Head of caudate nucleus (tissue), 42 donors: ENCODE results near the gene PPIL1.

Experiments
- DNase-seq, 42 donors: peaks; one replicate each; pipeline versions ENCODE4 v3.0.0 to v3.0.0-alpha.2; 2020 to 2021; ENCODE audit warnings: mixed read lengths in 7 of 42
- intact Hi-C: fragments of 100-400 bp; cut with DNase I; formaldehyde crosslinking; loops from one replicate; pipeline ENCODE4 v1.15.0; 2022

The PPIL1 gene

DNA sequence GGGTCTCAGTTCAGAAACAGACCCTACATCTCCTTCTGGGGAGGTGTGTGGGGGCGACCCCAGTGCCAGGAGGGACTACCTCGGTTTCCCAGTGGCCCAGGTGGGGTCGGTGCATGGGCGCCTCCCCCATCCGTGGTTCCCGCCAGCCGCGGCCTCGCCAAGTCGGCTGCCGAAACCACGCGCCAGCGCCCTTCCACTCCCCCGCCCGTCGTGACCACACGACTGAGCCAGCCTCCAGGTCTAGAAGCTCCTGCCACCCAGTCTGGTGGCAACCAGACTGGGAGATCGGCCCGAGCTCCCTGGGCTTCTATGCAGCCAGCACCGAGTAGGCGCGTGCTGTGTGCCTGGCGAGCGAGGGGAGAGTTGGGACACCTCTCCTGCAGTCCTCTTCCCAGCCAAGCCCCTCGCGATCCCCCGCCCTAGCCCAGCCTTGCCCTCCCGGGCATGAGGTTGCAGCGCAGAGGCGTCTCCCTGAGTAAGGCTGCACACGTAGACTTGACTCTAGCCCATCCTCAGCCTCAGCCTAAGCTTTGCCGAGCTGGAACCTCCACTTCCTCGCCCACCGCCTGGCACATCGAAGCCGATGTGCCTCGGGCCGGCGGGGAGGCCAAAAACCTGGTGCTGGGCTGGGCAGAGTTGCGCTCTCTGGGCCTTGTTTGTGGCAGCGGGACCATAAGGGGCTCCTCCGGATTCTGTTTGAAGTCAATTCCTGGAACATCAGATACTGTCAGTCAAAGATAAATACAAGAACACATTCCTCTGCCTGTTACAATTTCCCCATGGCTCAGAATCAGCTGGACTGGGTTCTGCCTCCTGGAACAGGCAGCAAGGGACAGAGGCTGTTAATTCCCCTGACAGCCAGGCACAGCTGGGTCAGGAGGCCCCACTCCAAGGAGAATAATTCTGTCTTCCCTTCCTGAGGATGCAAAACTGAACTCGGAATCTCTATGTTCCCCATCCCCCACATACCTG is 33.9 kb downstream of the PPIL1 start:
- intact Hi-C loops, result no loop called here
- peak in 6 of 42 donors; percentile 24 to 47 (median 28) for DNase-seq

DNA sequence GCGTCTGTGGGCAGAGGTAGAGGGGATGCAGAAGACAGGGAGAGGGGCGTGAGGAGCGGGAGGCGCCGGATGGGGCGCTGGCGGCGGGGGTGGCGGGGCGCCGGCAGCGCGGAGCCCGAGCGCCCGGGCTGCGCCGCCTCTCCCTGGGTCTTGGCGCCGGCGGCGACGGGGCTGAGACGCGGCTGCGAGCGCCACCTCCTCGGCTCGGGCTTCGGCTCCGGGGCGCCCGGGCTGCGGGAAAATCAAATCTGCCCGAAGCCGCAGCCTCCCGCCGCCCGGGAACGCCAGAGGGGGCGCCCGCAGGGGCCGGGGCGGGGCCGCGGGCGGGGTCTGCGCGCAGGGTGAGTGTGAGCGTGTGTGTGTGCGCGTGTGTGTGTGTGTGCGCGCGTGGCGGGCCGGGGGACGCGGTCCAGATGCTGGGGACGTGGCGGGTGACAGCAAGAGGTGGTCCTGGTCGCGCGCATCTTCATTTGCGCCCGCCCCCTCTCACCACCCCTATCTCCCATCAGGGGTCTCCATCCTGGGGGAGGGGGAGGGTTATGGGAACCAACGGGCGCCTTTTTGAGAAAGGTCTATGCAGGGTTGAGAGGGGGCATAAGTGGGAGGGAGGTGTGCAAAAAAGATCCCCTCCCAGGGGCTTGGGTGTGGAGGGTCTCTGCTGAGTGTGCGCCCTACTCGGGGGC is 34.7 kb downstream of the PPIL1 start:
- peak in 39 of 42 donors; percentile 48 to 85 (median 70) for DNase-seq
- intact Hi-C loops, result no loop called here

DNA sequence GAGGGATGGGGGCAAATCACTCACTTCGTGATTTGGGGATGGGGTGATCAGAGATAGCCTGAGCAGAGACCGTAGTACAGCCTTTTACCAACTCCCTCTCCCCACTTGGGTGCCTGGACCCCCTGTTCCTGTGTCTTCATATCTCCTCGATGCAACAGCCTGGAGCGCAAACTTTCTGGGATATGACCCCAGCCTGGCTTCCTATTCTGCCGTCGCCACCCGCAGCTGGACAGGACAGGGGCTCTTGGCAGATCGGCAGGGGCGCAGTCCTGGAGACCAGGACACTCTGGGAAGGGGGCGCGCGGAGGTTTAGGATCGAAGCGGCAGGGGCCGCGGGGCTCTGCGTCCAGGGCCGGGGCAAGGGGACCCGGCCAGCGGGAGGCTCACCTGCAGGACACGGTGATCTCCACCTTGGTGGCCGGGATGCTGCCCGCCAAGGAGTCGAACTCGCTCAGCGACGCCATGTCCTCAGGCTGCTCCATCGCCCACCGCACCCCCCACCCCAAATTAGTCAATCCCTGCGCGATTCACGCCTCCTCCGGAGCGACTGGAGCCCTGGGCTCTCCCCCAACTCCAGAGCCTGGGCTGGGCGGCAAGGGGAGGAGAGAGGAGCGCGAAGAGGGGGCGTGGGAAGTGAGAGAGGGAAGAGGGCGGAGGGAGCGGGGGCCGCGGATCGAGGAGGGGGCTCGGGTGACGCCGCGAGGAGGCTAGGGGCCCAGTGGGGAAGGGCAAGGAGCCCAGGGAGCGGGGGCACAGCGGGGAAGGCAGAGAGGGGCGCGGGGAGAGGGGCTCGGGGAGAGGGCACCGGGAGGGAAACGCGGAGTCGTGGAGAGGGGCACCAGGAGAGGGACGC is 35.5 kb downstream of the PPIL1 start, which contains the start of gene CPNE5:
Gene CPNE5, minus strand, starts transcription at position 549 of the 853 bp plus-strand sequence. Its CDS starts 67 bp downstream, at position 482.
- peak in 36 of 42 donors; percentile 39 to 83 (median 64) for DNase-seq
- intact Hi-C loops, result no loop called here

DNA sequence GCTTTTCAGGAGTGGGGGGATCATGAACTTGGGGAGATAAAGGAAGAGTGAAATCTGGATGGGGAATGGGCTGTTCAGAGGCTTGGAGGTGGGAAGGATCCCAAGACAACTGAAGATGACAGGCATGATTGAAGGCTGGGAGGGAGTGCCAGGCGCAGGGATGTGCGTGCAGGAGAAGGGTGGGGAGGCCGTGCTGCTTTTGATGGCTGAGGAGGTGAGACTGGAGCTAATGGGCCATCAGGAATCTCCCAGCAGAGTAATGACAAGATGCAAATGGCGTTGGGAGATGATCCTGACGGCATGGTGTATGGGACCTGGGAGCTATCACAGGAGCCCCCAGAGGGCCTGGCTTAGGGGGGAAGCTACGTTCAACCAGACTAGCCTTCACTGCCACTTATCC is 36.9 kb downstream of the PPIL1 start:
- peak in 19 of 42 donors; percentile 20 to 82 (median 47) for DNase-seq
- intact Hi-C loops, result no loop called here

DNA sequence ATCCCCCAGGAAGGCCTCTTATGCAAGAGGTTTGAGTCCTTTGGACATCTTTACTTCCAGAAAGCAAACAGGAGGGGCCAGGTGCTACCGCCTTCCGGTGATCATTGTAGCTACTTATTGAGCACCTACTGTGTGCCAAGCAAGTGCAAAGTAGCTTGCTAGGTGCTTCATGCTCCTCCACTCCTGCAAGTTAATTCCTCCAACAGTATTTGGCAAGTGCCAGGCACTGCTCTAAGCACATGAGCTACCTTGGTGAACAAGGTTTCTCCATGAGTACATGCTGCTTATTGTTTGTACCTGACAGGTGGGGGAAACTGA is 37.6 kb downstream of the PPIL1 start:
- no peak for DNase-seq
- intact Hi-C loops, result no loop called here

DNA sequence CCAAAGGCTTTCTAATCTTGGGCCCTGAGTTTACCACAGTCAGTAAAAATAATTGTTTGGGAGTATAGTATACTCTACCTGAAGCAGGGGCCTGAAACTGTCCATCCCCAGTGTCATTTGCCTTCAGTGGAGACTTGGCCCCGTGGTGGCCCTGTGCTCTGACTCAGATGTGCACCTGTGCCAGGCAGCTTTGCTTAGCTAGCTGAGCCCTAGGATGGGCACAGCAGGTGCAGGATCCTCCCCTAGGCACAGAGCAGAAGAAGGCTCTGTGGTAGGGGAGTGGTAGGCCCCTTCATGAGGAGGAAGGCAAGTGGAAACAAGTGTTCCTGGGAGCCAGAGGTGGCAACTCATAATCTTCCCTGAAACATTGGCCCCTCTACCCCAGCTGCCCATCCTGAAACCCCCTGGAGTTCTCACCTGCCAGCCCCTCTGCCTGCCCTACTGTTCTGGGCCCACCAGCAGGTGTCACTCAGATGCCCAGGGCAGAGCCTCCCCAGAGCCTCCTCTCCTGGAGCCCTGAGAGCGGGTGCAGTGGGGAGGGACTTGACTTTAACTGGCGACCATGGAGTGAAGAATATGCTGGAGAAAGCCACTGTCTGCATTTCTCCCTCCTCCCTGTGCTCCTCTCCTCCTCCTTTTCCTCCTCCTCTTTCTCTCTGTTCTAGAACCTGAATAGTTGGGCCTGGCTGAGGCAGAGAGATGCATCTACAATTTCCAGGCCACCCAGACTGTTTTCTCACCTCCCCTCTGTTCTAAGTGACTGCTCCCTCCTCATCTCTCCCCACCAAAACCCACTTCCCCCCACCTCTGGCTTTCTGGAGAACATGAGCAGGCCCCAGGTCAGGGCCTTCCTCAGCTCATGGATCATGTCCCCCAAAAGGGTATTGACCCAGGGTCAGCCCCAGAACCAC is 38.2 kb downstream of the PPIL1 start:
- peak in 6 of 42 donors; percentile 29 to 66 (median 48) for DNase-seq
- intact Hi-C loops, result no loop called here

DNA sequence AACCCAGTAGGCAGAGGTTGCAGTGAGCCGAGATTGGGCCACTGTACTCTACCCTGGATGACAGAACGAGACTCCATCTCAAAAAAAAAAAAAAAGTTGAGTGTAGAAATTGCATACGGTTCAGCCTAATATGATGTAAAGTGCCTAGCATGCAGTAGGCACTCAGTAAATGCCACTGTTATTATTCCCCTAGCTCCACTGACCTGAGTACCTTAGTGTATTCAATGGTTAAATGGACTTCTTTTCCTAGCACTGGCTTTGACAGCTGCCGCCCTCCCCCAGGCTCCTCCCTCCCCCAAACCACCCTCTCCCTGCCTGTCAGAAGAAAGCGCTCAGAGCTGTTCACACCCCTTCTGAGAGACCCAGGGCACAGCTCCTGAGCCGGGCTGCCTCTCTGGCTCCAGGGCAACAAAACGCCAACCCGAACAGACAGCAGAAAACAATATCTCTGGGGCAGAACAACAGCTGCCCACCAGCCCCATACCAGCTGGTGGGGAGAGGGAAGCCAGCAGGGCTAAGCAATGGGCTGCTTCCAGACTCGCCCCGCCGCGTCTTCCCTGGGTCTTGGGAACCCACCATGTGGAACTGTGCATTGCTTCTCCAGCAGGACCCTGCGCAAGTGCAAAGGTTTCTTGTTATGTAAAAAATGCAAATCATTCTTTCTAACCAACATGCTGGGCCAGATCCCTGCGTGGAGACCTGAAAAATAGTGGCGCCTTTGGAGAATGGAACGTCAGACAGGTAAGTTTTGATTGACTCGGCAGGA is 39.8 kb downstream of the PPIL1 start:
- intact Hi-C loops, result no loop called here
- peak in 34 of 42 donors; percentile 29 to 88 (median 60) for DNase-seq

DNA sequence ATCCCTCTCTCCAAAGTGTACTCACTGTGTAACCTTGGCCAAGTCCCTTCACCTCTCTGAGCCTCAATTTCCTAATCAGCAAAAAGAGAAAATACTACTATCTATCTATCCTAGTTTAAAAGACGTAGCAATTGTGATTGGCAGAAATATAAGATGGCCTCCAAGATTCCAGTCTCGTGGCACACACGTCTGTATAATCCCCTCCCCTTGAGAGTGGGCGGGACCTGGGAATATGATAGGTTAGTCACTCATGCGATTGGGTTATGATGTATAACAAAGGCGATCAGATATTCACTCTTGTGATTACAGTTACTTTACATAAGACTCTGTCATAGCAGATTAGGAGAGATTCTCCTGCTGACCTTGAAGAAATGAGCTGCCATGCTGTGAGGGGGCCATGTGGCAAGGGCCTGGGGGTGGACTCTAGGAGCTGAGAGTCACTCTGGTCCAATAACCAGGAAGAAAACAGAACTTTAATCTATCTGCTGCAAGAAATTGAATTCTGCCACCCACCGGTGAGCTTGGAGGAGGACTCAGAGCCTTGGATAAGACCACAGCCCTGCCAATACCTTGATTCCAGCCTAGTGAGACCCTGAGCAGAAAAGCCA is 41.3 kb downstream of the PPIL1 start:
- peak in 6 of 42 donors; percentile 35 to 71 (median 50) for DNase-seq
- intact Hi-C loops, result no loop called here

DNA sequence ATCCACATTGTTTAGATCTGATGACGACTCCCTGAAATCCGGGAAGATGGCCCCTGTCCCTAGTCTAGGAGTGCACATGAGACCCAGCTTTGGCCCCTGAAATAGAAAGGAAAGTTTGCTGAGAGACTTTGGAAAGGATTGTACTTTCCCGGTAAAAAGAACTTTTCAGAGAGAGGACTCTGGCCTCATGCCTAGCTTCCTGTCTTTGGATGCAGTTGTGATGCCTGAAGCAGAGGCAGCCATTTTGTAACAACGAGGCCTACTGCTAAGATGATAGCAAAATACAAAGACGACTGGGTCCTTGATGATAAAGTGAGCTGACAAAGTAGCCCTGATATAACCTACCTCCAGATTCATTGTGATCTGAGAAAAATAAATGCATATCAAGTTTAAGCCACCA is 42.3 kb downstream of the PPIL1 start:
- intact Hi-C loops, result no loop called here
- DNase-seq, result no peak

DNA sequence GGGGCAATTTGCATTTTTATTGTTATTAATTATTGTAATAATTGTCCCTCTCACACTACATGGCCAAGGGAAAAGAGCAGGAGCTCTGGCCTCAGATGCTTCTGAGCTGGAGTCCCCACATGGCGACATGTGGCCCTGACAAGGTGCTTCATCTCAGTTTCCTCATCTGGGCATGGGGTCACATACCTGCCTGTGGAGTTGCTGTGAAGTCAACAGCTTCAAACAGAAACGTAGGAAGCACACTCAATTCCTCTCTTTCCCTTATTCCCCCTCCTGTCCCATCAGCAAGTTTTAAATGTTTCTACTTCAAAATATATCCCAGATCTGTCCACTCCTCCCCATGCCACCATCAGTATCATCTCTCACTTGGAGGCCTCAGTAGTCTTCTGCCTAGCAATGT is 44.0 kb downstream of the PPIL1 start:
- intact Hi-C loops, result no loop called here
- no peak for DNase-seq

DNA sequence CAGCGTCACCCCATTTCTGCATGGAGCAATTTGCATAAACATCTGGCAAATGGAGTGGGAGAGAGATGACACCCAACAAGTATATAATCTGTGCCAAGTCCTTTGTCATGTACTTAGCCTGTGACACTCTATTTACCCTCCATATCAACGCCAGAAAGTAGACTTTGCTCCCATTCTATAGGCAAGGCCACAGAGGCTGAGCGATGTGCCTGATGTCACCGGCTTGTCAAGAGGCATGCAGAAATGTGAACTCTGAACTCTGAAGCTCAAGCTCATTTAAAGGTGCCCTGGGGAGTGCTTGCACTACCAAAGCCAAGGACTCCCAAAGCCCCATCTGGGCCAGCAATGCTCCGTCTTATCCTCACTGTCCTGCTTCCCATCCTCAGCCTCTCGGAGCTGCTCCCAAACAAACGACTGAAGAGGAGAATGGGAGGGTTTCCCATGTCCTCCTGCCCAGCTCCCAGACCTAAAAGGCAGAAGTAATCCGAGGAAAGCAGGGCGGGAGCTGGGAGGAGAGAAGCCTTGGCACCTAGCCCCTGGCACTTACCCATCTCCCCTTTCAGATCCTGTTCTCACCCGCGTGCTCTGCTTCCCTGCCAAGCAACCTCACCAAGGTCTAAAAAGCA is 44.6 kb downstream of the PPIL1 start:
- peak in 25 of 42 donors; percentile 26 to 76 (median 57) for DNase-seq
- intact Hi-C loops, result no loop called here

DNA sequence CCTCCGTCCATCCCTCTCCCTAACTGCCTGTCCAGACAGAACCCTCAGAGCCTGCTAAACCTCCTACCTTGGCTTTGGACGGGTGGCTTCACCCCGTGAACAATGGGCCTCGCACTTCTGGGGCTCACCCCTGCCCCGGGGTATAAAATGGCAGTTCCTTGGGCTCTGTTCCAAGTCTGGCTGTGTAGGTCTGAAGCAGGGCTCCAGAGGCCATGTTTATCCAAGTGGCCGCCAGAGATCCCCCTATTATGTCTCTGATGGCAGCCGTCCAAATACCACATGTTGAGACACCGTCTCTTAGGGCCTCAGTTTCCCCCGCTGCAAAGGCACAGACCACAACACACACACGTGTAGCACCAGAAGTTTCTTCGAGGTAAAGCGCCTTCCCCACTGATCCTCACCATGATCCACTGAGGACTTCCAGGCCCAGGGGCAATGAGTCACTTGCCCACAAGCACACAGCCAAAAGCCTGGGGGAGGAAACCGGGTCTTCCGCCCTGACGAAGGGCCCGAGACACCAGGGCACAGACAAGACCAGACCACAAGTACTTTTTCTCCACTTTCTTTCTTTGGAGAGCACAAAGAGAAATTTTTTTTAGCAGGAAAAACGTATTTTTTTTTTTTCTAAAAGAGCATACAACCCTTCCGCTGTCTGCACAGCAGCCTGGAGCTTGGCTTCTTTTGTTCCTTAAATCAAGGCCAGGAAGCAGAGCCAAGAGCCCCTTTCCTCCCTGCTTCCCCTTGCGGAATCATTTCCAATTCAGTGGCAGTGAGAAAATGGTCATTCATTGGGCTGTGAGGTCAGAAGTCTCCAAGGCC is 47.1 kb downstream of the PPIL1 start:
- DNase-seq, result peak in 3 of 42 donors; percentile 42 to 69 (median 51)
- intact Hi-C loops, result no loop called here

DNA sequence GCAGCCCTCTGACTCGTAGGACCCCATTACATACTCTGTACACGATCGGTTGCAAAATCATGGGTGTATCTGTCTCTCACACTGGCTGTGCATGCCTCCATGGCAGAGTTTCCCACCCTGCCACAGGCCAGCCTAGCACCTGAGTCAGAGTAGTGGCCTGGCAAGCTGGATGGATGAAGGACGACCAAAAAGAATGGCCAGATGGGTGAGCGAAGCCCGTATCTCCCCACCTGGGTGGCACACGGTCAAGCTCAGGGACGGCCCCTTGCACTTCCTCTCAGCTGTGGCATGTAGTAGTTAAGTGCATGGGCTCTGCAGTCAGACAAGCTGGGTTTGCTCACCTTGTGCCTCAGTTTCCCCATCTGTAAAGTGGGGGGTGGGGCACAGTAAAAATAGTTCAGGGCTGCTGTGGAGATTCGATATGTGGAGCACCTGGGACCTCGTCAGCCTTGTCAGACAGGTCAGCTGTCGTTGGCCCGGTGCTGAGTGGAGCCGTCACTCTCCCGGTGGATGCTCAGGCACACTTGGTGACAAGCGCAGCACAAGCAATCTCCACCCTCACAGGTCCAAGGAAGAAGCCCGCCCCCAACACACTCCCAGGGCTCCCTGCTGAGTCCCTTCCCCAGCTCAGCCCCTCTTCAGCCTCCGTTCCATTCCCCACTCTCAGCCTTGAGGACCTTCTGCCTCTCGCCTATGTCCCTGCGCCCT is 47.9 kb downstream of the PPIL1 start:
- intact Hi-C loops, result no loop called here
- no peak for DNase-seq

DNA sequence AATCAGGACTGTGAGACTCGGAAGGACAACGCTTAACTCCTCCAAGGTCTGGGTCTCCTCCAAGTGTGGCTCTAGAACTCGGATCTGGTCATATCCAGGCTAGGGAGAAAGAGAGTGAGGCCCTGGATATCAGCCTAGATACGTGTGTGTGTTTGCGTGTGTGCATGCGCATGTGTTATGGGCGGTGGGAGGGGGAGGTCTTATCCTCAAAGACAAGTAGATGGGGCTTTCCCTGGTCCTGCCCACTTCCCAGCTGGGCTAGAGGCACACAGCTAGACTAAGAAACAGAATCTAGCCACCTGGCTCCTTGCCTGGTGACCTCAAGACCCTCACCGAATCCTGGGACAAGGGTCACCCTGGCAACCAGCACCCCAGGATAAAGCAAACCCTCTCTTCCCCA is 48.6 kb downstream of the PPIL1 start:
- no peak for DNase-seq
- intact Hi-C loops, result no loop called here

DNA sequence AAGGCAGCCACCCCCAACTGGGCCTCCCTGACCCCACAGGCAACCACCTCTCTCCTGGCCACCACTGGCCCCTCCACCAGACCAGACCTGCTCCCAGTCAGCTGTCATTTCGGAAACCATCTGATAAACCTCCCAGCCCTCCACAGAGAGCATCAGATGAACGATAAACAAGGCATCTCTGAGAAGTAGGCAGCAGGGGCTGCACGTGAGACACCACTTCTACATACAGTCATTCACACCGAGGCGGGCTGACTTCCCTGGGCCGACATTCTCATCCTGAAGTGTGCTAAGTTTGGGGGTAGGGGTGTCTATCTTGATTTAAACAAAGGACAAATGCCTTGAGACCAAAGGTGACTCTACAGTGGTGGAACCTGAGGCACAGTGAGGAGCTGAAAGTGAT is 49.2 kb downstream of the PPIL1 start:
- intact Hi-C loops, result no loop called here

More for the DNA sequence above, 49.2 kb downstream of the PPIL1 start:
- DNase-seq, result no peak
